Measurements from ENCODE around the gene RRP36. TPM values are rescaled to one million over a fixed set of nuclear protein-coding genes. Genes with fewer than 3 reads are reported as not detected.

Gene RRP36
- total and polyA plus RNA-seq, 9 of the 15 experiments (the other 6 are each of a cell fraction or from before 2014, with no cell fraction given): 27.6 to 150 (median 114) TPM

DNA sequence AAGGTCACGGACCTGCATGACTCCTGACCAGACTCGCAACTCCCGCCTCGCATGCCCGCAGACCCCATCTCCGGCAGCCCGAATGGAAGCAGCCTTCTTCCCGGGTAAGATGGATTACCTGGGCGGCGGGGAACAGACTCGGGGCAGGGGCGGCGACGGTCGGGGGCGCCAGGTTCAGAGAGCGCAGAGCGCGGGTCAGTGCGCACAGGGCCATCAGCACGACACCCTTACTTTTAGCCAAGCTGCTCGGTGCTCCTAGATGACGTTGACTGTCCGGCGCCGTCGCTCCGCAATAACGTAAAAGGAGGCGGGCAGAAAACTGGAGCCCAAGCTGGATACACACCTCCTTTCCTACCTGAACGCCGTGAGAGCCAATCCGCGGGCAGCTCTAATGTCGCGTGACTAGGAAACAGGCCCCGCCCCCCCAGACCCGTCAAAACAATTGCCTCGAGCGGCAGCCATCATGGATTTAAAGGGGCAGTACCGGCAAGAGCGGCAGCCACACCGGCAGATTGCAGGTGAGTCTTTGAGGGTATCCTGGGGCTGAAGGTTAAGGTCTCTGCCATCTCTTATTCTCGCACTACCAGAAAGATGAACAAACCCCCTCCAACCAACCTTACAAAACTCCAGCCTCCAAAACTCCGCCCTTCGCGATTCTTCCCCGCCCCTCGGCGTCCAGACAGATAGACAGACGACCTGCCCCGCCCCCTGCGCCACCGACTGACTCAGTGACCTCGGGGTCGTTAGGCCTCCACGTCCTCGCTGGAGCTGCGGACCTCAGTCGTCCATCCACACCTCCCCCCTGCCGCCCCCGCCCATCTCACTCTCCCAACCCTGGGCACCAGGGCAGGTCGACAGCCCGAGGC is 38.0 kb downstream of the RRP36 start, which contains the start of the genes KLC4 and MRPL2 (continued):
- TF ChIP-seq, protein P1, sequence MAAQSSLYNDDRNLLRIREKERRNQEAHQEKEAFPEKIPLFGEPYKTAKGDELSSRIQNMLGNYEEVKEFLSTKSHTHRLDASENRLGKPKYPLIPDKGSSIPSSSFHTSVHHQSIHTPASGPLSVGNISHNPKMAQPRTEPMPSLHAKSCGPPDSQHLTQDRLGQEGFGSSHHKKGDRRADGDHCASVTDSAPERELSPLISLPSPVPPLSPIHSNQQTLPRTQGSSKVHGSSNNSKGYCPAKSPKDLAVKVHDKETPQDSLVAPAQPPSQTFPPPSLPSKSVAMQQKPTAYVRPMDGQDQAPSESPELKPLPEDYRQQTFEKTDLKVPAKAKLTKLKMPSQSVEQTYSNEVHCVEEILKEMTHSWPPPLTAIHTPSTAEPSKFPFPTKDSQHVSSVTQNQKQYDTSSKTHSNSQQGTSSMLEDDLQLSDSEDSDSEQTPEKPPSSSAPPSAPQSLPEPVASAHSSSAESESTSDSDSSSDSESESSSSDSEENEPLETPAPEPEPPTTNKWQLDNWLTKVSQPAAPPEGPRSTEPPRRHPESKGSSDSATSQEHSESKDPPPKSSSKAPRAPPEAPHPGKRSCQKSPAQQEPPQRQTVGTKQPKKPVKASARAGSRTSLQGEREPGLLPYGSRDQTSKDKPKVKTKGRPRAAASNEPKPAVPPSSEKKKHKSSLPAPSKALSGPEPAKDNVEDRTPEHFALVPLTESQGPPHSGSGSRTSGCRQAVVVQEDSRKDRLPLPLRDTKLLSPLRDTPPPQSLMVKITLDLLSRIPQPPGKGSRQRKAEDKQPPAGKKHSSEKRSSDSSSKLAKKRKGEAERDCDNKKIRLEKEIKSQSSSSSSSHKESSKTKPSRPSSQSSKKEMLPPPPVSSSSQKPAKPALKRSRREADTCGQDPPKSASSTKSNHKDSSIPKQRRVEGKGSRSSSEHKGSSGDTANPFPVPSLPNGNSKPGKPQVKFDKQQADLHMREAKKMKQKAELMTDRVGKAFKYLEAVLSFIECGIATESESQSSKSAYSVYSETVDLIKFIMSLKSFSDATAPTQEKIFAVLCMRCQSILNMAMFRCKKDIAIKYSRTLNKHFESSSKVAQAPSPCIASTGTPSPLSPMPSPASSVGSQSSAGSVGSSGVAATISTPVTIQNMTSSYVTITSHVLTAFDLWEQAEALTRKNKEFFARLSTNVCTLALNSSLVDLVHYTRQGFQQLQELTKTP (IDR thresholded peaks at IDR 0.05; ENCODE audit: low read depth in 1 of 2, partially characterized antibody in 2 of 2): peak in 1 of 2 experiments; percentile 65
- no peak; the same call in 1 of the 2 replicates for TF ChIP-seq NR1H2 (CRISPR knock-in tag; IDR thresholded peaks at IDR 0.05)
- peak; percentile 55 for TF ChIP-seq ARID1B (IDR thresholded peaks at IDR 0.05)
- 0 out of 2 replicates have a peak, but pooled peaks have one; percentile 54 for TF ChIP-seq ZEB2 (IDR thresholded peaks at IDR 0.05)
- peak; percentile 42 for TF ChIP-seq NFYB (IDR thresholded peaks at IDR 0.05; ENCODE audit: extremely low read depth, insufficient read length)
- no peak; the same call in 1 of the 2 replicates for TF ChIP-seq NR2C2 (CRISPR knock-in tag; IDR thresholded peaks at IDR 0.05)
- peak; percentile 93 for TF ChIP-seq NR2C2 (tag; IDR thresholded peaks at IDR 0.05)
- TF ChIP-seq ATF7 (IDR thresholded peaks at IDR 0.05): peak; percentile 87
- peak; percentile 74 for TF ChIP-seq RBBP5 (IDR thresholded peaks at IDR 0.05; ENCODE audit: borderline replicate concordance, insufficient read depth, low read length, poor library complexity, severe bottlenecking)
- no peak for TF ChIP-seq SETDB1 (IDR thresholded peaks at IDR 0.05; ENCODE audit: low read length)
- TF ChIP-seq PHF8 (IDR thresholded peaks at IDR 0.05; ENCODE audit: borderline replicate concordance, low read length): peak; percentile 86
- TF ChIP-seq MAFK (IDR thresholded peaks at IDR 0.05; ENCODE audit: low read length): peak; percentile 8; the same call in 1 of the 2 replicates
- TF ChIP-seq SMAD4 (CRISPR knock-in tag; conservative IDR thresholded peaks at IDR 0.05): peak; percentile 96
- TF ChIP-seq POLR2H (tag; IDR thresholded peaks at IDR 0.05; ENCODE audit: low read depth): peak; percentile 83
- TF ChIP-seq, protein P2, sequence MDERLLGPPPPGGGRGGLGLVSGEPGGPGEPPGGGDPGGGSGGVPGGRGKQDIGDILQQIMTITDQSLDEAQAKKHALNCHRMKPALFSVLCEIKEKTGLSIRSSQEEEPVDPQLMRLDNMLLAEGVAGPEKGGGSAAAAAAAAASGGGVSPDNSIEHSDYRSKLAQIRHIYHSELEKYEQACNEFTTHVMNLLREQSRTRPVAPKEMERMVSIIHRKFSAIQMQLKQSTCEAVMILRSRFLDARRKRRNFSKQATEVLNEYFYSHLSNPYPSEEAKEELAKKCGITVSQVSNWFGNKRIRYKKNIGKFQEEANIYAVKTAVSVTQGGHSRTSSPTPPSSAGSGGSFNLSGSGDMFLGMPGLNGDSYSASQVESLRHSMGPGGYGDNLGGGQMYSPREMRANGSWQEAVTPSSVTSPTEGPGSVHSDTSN (CRISPR knock-in tag; IDR thresholded peaks at IDR 0.05; ENCODE audit: low read depth): no peak
- TF ChIP-seq, protein P2 (tag; conservative IDR thresholded peaks at IDR 0.05; ENCODE audit: low read depth): peak; percentile 80
- TF ChIP-seq, protein P3, sequence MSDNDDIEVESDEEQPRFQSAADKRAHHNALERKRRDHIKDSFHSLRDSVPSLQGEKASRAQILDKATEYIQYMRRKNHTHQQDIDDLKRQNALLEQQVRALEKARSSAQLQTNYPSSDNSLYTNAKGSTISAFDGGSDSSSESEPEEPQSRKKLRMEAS (CRISPR knock-in tag; IDR thresholded peaks at IDR 0.05): peak; percentile 83
- TF ChIP-seq, protein P4, sequence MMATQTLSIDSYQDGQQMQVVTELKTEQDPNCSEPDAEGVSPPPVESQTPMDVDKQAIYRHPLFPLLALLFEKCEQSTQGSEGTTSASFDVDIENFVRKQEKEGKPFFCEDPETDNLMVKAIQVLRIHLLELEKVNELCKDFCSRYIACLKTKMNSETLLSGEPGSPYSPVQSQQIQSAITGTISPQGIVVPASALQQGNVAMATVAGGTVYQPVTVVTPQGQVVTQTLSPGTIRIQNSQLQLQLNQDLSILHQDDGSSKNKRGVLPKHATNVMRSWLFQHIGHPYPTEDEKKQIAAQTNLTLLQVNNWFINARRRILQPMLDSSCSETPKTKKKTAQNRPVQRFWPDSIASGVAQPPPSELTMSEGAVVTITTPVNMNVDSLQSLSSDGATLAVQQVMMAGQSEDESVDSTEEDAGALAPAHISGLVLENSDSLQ (IDR thresholded peaks at IDR 0.05): peak; percentile 96
- no peak for TF ChIP-seq ZNF232 (CRISPR knock-in tag; IDR thresholded peaks at IDR 0.05)
- TF ChIP-seq MTA1 (IDR thresholded peaks at IDR 0.05; ENCODE audit: borderline replicate concordance): peak; percentile 100

All from K562 (cell line).